ENCODE measurements around the gene PRKAG2. TPM values are rescaled to one million over a fixed set of nuclear protein-coding genes. Genes with fewer than 3 reads are reported as not detected.
"Not testable (repeated sequence)": the region's sequence is repeated elsewhere in the genome, so short reads cannot be mapped to it uniquely, and the experiment has no call there.

PRKAG2 gene
- total RNA-seq, 1 donor from 2014 or later, result 4.7 TPM

DNA sequence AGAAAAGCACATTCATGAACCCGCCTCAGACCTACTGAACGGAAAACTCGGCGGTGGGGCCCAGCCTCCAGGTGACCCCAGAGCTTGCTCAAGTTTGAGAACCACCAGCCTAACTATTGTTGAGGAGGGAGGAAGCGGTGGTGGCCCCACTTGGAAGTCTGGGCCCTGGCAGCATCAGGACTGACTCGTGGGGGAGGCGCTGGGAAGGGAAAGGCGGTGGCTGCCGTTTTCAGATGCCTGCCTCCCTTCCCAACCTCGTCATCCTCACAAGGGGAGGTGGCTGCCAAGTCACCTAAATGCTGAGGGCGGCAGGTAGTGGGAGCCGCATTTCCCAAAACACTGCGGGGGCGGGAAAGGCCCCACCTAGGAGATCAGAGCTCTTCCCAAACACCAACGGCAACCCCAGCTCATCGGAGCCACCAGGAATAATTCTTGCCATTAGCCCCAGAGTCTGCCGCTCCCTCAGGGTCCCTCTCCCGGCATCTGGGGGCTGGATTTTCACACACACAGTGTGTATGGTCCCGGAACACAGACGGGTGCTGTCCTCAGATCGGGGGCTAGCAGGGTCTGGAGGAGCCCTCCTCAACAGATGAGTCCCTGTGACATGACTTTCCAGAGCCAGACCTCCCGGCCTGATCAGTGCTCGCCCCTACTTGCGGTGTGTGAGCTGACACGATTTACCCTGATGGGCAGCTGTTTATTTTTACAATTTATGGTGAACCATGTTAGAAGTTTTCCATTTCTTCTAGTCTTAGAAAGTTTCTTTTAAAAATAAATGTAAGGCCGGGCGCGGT is 31.3 kb downstream of the PRKAG2 start:
- no peak overlapping the region for H3K27ac ChIP-seq (ENCODE audit: low read depth, low read length)
- no peaks in the 10 kb centered on the region for H3K27me3 ChIP-seq (ENCODE audit: control insufficient read depth in 3 of 3, insufficient read depth in 3 of 3, low read length in 3 of 3)
- H3K4me3 ChIP-seq (ENCODE audit: low read length in 3 of 3), result no peak overlapping the region
- H3K36me3 ChIP-seq (ENCODE audit: control insufficient read depth in 3 of 3, insufficient read depth in 3 of 3, low read length in 3 of 3), result no peaks in the 10 kb centered on the region
- peaks cover under 1 to 10% (median under 1%) of the 10 kb centered on the region in 3 donors for H3K4me1 ChIP-seq (ENCODE audit: control insufficient read depth in 3 of 3, insufficient read depth in 3 of 3, low read length in 3 of 3)
- no peaks in the 10 kb centered on the region for H3K9me3 ChIP-seq (ENCODE audit: control insufficient read depth in 3 of 3, low read length in 3 of 3)
- H3K9ac ChIP-seq (ENCODE audit: low read depth in 1 of 3, low read length in 3 of 3), result no peak overlapping the region

DNA sequence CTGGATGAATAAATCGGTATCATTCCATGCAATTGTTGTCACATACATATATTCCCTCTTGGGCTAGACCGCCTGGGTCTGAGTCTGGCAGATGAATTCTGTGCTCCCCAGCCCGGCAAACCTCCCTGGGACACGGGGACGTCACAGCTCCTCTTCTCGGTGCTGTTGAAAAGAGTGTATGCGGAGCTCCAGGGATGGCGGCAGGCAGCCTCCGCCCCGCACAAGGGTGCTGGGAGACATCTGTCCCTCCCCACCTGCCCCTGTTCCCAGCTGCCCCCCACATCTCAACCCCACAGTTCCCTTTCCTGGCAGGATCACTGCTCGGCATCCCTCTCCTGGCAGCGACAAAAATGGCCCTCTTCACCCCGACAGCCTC is 32.1 kb downstream of the PRKAG2 start:
- peaks cover 0 to 5% (median 0%) of the 10 kb centered on the region in 3 donors for H3K4me1 ChIP-seq (ENCODE audit: control insufficient read depth in 3 of 3, insufficient read depth in 3 of 3, low read length in 3 of 3)
- no peak overlapping the region for H3K9ac ChIP-seq (ENCODE audit: low read depth in 1 of 3, low read length in 3 of 3)
- H3K27me3 ChIP-seq (ENCODE audit: control insufficient read depth in 3 of 3, insufficient read depth in 3 of 3, low read length in 3 of 3), result no peaks in the 10 kb centered on the region
- no peak overlapping the region for H3K4me3 ChIP-seq (ENCODE audit: low read length in 3 of 3)
- H3K36me3 ChIP-seq (ENCODE audit: control insufficient read depth in 3 of 3, insufficient read depth in 3 of 3, low read length in 3 of 3), result no peaks in the 10 kb centered on the region
- no peak overlapping the region for H3K27ac ChIP-seq (ENCODE audit: low read depth, low read length)
- no peaks in the 10 kb centered on the region for H3K9me3 ChIP-seq (ENCODE audit: control insufficient read depth in 3 of 3, low read length in 3 of 3)

DNA sequence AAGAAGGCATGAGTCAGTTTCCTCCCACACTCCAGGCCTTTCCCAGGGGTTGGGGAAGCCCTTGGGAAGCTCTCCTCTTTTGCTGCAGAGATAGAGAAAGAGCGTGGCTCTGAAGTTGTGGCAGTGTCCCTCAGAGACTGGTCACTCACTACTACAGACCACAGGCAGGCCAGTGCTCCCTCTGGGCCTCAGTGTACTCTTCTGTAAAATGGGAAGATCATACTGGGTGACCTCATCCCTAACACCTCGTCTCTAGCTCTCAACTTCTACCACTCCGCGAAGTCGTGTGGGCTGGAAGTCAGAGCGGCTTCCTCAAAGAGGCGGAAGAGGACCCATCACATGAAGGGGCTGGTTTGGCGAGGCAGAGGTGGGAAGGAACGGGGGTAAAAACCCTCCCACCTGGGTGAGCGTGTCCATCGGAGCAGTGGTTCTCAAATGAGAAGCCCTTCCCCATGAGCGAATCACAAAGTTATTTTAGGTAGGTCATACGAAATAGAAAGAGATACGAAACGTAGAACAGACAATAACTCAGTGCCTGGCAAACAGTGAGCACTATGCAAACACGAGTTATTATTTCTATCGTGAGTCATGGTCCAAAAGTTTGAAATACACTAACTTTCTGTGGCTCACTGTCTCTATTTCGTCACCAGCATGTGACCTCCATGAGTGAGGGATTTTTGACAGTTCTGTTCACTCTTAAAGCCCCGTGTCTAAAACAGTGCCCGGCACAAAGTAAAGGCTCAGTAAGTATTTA is 32.7 kb downstream of the PRKAG2 start:
- no peak overlapping the region for H3K27ac ChIP-seq (ENCODE audit: low read depth, low read length)

DNA sequence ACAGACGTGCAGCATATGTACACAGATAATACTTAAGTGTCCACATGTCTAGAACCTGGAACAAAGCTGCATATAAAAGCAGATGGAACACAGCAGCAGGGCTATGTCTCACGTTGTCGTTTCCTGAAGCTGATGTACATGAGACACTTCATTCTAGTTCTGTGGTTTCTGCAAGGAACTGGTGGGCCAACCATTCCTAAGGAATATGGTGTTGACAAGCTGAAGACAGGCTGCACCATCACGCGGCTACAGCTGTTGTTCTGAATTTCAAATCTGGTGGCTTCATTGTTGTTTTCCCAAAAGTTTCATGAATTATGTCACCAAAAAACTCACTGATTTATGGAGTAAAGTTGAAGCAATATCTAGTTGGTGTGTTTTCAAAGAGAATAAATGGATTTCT is 33.7 kb downstream of the PRKAG2 start:
- H3K27me3 ChIP-seq (ENCODE audit: control insufficient read depth in 3 of 3, insufficient read depth in 3 of 3, low read length in 3 of 3), result no peaks in the 10 kb centered on the region
- no peak overlapping the region for H3K9ac ChIP-seq (ENCODE audit: low read depth in 1 of 3, low read length in 3 of 3)
- H3K4me3 ChIP-seq (ENCODE audit: low read length in 3 of 3), result no peak overlapping the region
- H3K36me3 ChIP-seq (ENCODE audit: control insufficient read depth in 3 of 3, insufficient read depth in 3 of 3, low read length in 3 of 3), result no peaks in the 10 kb centered on the region
- H3K9me3 ChIP-seq (ENCODE audit: control insufficient read depth in 3 of 3, low read length in 3 of 3), result no peaks in the 10 kb centered on the region
- H3K4me1 ChIP-seq (ENCODE audit: control insufficient read depth in 3 of 3, insufficient read depth in 3 of 3, low read length in 3 of 3), result peaks cover 0 to 9% (median 0%) of the 10 kb centered on the region in 3 donors
- no peak overlapping the region for H3K27ac ChIP-seq (ENCODE audit: low read depth, low read length)

More for the DNA sequence above, 32.7 kb downstream of the PRKAG2 start:
- Histone ChIP-seq H3K4me1 (ENCODE audit: control insufficient read depth in 3 of 3, insufficient read depth in 3 of 3, low read length in 3 of 3) (peaks cover 0 to 7% (median 0%) of the 10 kb centered on the region in 3 donors), H3K9me3 (ENCODE audit: control insufficient read depth in 3 of 3, low read length in 3 of 3) (no peaks in the 10 kb centered on the region), H3K4me3 (ENCODE audit: low read length in 3 of 3) (no peak overlapping the region), H3K36me3 (ENCODE audit: control insufficient read depth in 3 of 3, insufficient read depth in 3 of 3, low read length in 3 of 3) (no peaks in the 10 kb centered on the region), H3K9ac (ENCODE audit: low read depth in 1 of 3, low read length in 3 of 3) (no peak overlapping the region), H3K27me3 (ENCODE audit: control insufficient read depth in 3 of 3, insufficient read depth in 3 of 3, low read length in 3 of 3) (no peaks in the 10 kb centered on the region)

DNA sequence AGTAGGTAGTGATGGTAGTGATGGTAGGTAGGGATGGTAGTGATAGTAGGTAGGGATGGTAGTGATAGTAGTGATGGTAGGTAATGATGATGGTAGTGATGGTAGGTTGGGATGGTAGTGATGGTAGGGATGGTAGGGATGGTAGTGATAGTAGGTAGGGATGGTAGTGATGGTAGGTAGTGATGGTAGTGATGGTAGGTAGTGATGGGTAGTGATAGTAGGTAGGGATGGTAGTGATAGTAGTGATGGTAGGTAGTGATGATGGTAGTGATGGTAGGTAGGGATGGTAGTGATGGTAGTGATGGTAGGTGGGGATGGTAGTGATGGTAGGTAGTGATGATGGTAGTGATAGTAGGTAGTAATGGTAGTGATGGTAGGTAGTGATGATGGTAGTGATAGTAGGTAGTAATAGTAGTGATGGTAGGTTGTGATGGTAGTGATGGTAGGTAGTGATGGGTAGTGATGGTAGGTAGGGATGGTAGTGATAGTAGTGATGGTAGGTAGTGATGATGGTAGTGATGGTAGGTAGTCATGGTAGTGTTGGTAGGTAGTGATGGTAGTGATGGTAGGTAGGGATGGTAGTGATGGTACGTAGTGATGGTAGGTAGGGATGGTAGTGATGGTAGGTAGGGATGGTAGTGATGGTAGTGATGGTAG is 35.4 kb downstream of the PRKAG2 start:
- not testable (repeated sequence) for H3K27me3 ChIP-seq (ENCODE audit: control insufficient read depth in 3 of 3, insufficient read depth in 3 of 3, low read length in 3 of 3)

DNA sequence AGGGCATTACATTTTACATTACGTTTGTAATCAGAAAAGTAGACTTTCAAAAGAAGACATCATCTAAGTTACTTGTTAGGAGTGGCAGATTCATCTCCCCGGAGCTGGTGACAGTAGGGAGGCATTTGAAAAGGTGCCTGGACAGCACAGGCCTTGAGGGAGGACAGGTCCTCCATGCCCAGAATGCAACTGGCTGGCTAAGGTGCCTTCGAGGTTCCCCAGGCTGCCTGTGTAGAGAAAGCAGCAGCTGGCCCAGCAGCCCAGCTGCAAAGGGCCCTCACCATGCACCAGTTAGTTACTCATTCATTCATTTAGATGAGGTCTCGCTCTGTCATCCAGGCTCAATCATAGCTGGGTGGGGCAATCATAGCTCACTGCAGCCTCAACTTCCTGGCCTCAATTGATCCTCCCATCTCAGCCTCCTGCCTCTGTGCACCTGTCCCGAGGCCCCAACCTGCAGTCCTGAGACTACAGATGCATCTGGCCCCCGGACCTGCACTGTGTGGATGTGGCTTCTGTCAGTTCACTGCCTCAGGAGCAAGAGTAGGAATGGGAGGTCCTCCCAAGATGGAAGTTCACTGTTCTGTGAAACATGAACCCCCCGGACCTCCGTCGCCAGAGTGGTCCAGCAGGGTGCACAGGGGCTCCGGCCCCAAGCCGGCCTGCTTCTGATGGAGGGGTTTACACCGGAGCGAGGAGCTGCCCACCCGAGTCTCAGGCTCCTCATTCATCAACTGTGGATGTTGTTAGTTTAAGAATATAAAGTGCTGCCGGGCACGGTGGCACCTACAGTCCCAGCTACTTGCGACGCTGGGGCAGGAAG is 36.6 kb downstream of the PRKAG2 start:
- peaks cover 0 to 4% (median 0%) of the 10 kb centered on the region in 3 donors for H3K27me3 ChIP-seq (ENCODE audit: control insufficient read depth in 3 of 3, insufficient read depth in 3 of 3, low read length in 3 of 3)
- no peak overlapping the region for H3K4me3 ChIP-seq (ENCODE audit: low read length in 3 of 3)
- H3K9ac ChIP-seq (ENCODE audit: low read depth in 1 of 3, low read length in 3 of 3), result no peak overlapping the region
- no peaks in the 10 kb centered on the region for H3K36me3 ChIP-seq (ENCODE audit: control insufficient read depth in 3 of 3, insufficient read depth in 3 of 3, low read length in 3 of 3)
- H3K27ac ChIP-seq (ENCODE audit: low read depth, low read length), result no peak overlapping the region
- H3K4me1 ChIP-seq (ENCODE audit: control insufficient read depth in 3 of 3, insufficient read depth in 3 of 3, low read length in 3 of 3), result peaks cover 0 to 10% (median 0%) of the 10 kb centered on the region in 3 donors
- H3K9me3 ChIP-seq (ENCODE audit: control insufficient read depth in 3 of 3, low read length in 3 of 3), result no peaks in the 10 kb centered on the region

More for the DNA sequence above, 35.4 kb downstream of the PRKAG2 start:
- H3K9me3 ChIP-seq (ENCODE audit: control insufficient read depth in 3 of 3, low read length in 3 of 3); H3K27ac ChIP-seq (ENCODE audit: low read depth, low read length); H3K9ac ChIP-seq (ENCODE audit: low read depth in 1 of 3, low read length in 3 of 3); H3K4me3 ChIP-seq (ENCODE audit: low read length in 3 of 3); H3K36me3 ChIP-seq (ENCODE audit: control insufficient read depth in 3 of 3, insufficient read depth in 3 of 3, low read length in 3 of 3): not testable (repeated sequence)
- H3K4me1 ChIP-seq (ENCODE audit: control insufficient read depth in 3 of 3, insufficient read depth in 3 of 3, low read length in 3 of 3), result peaks cover 0 to 10% (median 0%) of the 10 kb centered on the region in 3 donors

DNA sequence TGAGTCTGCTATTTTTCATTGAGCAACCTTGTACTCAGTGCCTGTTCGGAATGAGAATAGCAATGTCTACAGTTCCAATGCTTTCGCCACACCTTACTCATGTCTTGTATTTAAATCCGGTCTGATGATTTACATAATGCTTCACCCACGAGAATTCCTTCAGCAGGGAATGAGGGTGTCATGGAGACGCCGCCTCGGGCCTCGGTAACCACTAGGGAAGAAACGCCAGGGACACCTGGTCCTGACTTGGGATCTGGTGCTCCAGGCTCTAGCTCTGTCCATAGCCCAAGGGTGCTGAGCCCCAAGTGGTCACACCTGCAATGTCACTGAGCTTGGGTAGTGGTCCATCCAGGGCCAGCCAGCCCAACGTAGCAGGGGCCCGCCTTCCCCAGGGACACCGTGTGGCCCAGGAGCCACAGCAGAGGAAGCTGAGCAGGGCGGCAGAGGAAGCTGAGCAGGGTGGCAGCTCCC is 37.4 kb downstream of the PRKAG2 start:
- Histone ChIP-seq H3K27ac (ENCODE audit: low read depth, low read length) (no peak overlapping the region), H3K27me3 (ENCODE audit: control insufficient read depth in 3 of 3, insufficient read depth in 3 of 3, low read length in 3 of 3) (peaks cover 0 to 4% (median 0%) of the 10 kb centered on the region in 3 donors), H3K4me1 (ENCODE audit: control insufficient read depth in 3 of 3, insufficient read depth in 3 of 3, low read length in 3 of 3) (peaks cover 0 to 10% (median 0%) of the 10 kb centered on the region in 3 donors), H3K36me3 (ENCODE audit: control insufficient read depth in 3 of 3, insufficient read depth in 3 of 3, low read length in 3 of 3) (no peaks in the 10 kb centered on the region), H3K9me3 (ENCODE audit: control insufficient read depth in 3 of 3, low read length in 3 of 3) (no peaks in the 10 kb centered on the region), H3K4me3 (ENCODE audit: low read length in 3 of 3) (no peak overlapping the region), H3K9ac (ENCODE audit: low read depth in 1 of 3, low read length in 3 of 3) (no peak overlapping the region)

- Histone ChIP-seq H3K4me3 (ENCODE audit: low read length in 3 of 3) (no peak overlapping the region), H3K9me3 (ENCODE audit: control insufficient read depth in 3 of 3, low read length in 3 of 3) (no peaks in the 10 kb centered on the region), H3K27me3 (ENCODE audit: control insufficient read depth in 3 of 3, insufficient read depth in 3 of 3, low read length in 3 of 3) (peaks cover 0 to 4% (median 0%) of the 10 kb centered on the region in 3 donors), H3K36me3 (ENCODE audit: control insufficient read depth in 3 of 3, insufficient read depth in 3 of 3, low read length in 3 of 3) (no peaks in the 10 kb centered on the region), H3K27ac (ENCODE audit: low read depth, low read length) (no peak overlapping the region), H3K9ac (ENCODE audit: low read depth in 1 of 3, low read length in 3 of 3) (no peak overlapping the region), H3K4me1 (ENCODE audit: control insufficient read depth in 3 of 3, insufficient read depth in 3 of 3, low read length in 3 of 3) (peaks cover 0 to 10% (median 0%) of the 10 kb centered on the region in 3 donors)
Measured at GRCh38 chr7:151838861-151839381, 38.0 kb downstream of the PRKAG2 start.

DNA sequence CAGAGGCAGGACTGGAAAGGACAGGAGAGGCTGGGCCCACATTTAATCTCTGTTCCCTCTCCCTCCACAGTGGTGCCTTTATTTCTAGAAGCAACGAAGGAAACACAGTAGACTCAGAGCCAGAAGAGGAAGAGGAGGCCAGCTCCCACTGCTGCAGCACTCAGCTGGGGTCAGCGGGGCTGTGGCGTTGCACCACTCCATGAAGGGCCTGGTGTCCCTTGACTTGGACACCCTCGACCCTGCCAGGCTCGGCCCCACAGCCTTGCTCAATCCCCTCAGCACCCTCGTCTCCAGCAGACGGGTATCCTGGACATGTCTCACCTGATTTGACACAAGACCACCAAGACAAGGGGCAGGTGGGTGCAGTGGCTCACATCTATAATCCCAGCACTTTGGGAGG is 38.8 kb downstream of the PRKAG2 start:
- no peaks in the 10 kb centered on the region for H3K36me3 ChIP-seq (ENCODE audit: control insufficient read depth in 3 of 3, insufficient read depth in 3 of 3, low read length in 3 of 3)
- H3K4me1 ChIP-seq (ENCODE audit: control insufficient read depth in 3 of 3, insufficient read depth in 3 of 3, low read length in 3 of 3), result peaks cover 0 to 10% (median 0%) of the 10 kb centered on the region in 3 donors
- H3K27ac ChIP-seq (ENCODE audit: low read depth, low read length), result no peak overlapping the region
- H3K4me3 ChIP-seq (ENCODE audit: low read length in 3 of 3), result no peak overlapping the region
- peaks cover 0 to 4% (median 0%) of the 10 kb centered on the region in 3 donors for H3K27me3 ChIP-seq (ENCODE audit: control insufficient read depth in 3 of 3, insufficient read depth in 3 of 3, low read length in 3 of 3)
- no peaks in the 10 kb centered on the region for H3K9me3 ChIP-seq (ENCODE audit: control insufficient read depth in 3 of 3, low read length in 3 of 3)
- peak overlapping the region in 1 of 3 donors; percentile 2 for H3K9ac ChIP-seq (ENCODE audit: low read depth in 1 of 3, low read length in 3 of 3)
